Activated CD4-positive, alpha-beta T cell treated with anti-CD3 and anti-CD28 coated beads, Interleukin-2, amount 50 U/mL, for 1 hour (primary cell): ENCODE data around the gene SPHKAP.
"Not testable (repeated sequence)": the region's sequence is repeated elsewhere in the genome, so short reads cannot be mapped to it uniquely, and the experiment has no call there.

Experiments used
- DNase-seq: peaks from one replicate; pipeline ENCODE4 v3.0.0-alpha.2; 2020

SPHKAP gene

DNA sequence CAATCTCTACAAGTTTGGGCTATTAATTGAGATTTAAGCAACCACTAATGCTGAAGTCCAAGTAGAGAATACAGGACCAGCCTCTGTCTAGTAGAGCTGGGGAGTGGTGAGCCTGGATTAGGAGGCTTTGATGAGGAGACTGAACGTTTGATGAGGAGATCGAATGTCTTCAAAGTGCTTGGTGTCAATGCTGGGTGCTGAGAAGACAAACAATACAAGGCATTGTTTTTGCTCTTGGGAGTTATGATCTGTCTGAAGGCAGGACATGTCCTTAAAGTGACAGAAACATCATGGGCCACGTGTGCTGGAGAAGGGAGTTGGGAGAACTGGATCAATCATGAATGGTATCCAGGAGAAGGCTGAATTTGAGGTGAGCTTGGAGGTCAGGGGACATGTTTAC lies 143.6 kb downstream of the SPHKAP start:
- no peak for DNase-seq

DNA sequence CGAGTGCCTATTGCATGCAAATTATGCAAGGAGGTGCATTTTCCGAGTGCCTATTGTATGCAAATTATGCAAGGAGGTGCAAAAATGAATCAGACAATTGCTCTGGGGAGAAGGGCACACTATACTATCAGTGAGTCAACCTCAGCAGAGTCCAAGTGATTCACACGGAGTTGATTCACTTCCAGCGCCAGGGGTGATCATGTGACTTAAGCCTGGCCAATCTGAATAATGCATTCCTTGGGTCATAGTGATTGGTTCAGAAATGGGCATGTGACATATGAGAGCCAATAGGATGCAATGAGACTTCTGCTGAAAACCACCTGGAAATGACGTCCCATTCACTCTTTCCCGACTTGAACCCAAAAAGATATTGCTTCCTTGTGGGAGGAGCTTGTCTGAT lies 157.9 kb downstream of the SPHKAP start:
- no peak for DNase-seq

DNA sequence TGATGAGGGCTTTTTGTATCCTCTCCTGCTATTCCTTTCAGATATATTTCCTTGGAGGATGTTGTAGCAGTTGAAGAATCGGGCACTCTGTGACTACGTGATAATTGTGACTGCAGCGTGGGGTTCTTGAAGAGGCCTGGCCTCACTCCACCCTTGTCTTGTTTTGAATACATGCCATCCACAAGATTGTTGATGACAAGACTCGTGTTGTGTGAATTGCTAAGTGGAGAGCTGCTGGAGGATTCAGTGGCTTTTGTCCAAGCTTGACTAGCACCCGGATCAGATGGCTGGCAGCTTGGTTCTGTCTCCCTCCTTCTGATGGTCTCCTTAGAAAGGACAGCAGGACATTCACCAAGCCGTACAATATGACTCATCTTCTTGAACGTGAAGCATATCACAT lies 163.2 kb downstream of the SPHKAP start:
- DNase-seq = no peak

DNA sequence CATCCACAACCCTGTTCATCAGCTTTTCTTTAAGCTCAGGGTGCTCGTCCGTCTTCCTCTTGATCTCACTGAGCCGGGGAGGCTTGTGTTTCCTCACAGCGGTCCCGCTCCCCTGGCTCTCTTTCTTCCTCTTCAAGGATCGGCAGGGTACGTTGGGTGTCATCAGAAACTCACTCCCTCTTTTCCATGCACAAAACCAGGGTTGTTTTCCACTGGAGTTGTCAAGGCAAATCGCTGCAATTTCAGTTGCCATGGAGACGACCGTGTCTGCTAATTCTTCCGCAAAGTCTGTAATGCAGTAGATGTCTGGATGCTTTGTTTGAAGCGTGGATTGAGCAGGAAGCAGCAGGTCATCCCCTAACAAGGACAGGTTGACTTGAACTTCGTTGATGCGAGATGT lies 163.7 kb downstream of the SPHKAP start:
- no peak for DNase-seq

DNA sequence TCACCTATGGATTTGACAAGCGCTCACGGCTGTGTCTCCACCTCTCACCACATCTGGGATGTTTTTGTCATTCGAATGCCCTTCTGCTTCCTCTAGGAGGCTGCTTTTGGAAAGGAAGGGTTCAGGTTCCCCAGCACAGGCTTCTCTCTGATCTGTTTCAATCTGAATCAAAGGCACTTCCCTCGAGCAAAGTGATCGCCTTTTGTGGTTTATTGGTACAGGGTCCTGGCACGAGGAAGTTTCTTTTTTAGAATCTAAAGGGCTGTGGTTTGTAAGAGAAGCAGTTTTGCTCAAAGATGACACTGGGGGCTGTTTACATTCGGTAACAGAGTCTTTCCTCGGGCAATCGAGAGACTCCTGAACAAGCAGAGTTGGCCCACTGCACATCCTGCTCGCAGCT lies 165.1 kb downstream of the SPHKAP start:
- no peak for DNase-seq

DNA sequence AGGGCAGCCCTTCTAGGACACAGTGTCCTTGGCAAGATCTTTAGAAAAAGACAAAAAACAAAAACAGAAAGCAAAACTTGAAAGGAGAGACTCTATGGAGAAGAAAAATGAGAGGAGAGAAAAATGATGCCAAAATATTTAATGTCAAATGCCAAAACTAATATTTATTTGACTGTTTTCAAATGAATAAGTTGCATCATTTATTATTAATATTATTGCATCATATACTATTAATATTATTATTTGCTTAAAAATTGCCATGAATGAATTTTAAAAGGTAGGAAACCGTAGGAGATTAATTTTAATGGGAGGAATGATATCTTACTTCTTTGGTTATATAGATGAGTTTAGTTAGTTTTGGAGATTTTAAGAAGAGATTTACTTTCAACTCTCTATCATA lies 165.7 kb downstream of the SPHKAP start:
- no peak for DNase-seq

DNA sequence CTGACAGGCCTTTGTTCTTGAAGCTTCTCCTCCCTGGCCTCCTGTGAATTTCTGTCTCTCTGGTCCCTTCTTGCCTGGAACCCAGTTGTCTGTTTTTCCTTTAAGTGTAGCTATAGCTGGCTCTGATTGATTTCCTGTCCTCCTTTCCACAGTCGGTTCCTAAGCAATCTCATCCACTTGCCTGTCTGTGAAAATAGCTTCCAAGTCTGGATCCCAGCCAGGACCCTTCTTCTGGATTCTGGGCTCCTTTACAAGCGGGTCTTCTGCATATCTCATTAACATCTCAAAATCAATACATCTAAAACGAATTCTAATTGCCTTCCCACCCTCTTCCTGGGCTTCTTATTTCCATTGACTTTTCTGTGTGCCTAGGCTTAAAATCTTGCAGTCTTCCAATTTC lies 185.1 kb downstream of the SPHKAP start:
- no peak for DNase-seq

GRCh38 chr2:227990937-227991336 lies 190.6 kb downstream of the SPHKAP start:
- no peak for DNase-seq

- DNase-seq = no peak
These were observed 208.2 kb downstream of the SPHKAP start for GRCh38 chr2:227973241-227973640.

GRCh38 chr2:227971619-227972230 lies 209.8 kb downstream of the SPHKAP start:
- no peak for DNase-seq

DNA sequence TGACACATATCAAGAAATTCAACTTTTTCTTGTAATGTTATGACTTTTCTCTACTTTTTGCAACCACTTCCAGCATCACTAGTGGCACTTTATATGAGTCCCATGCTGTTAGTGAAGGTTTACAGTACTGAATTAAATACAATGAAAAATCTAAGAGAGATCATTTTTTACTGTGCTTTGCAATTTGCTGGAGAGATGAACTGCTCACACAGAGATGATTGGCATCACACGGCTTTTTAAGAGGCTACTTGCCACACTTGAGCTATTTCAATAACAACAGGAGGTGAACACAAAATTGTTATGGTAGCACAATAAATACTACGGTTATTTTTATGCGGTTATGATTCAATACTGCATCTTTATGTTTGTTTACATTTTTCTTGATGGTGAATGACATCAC lies 221.2 kb downstream of the SPHKAP start:
- DNase-seq = no peak

GRCh38 chr2:227942965-227943364 lies 238.5 kb downstream of the SPHKAP start:
- DNase-seq = no peak

DNA sequence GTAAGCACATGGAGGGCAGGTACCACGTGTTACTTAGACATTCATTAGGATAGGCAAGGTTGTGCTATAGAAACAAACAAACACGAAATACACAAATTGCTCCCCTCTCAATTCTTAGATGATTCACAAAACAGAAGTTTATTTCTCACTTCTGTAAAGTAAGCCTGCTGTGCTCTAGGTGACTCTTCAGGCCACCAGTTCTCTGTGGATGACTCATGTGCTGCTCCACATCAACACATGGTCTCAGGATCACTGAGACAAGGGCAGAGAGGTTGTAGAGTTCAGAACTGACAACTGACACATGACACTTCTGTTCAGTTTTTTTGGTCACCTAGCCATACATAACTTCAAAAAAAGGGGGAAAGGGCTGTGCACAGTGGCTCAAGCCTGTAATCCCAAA lies 239.5 kb downstream of the SPHKAP start:
- DNase-seq = no peak

DNA sequence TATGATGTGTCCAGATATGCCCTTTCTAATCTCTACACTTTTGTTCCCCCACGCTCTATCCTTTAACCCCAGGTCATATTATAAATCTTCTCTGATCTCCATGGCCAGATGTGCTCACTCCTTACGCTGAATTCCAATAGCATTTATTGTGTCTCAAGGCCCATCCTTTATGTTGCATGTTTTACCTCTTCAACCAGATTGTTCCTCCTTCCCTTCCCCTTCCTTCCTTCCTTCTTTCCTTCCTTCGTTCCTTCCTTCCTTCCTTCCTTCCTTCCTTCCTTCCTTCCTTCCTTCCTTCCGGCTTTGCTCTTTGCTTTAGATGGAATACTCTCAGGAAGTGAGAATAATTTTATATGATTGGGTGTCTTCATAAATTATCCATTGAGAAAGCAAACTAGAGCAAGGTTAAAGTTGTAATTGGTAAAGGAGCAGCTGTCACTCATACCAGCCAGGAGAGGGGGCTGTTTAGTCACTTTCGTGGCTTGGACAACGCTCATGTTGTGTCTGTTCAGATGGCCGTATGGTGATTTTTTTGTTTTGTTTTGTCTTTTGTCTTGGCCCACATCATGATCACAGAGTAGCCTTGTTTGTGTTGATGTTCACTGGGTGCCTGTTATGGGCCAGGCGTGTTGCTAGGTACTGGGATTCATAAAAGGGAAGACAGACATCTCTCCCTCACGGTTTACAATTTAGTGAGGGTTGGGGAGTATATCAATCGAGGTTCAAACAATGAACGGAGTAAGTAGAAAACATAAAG lies 242.0 kb downstream of the SPHKAP start:
- no peak for DNase-seq

DNA sequence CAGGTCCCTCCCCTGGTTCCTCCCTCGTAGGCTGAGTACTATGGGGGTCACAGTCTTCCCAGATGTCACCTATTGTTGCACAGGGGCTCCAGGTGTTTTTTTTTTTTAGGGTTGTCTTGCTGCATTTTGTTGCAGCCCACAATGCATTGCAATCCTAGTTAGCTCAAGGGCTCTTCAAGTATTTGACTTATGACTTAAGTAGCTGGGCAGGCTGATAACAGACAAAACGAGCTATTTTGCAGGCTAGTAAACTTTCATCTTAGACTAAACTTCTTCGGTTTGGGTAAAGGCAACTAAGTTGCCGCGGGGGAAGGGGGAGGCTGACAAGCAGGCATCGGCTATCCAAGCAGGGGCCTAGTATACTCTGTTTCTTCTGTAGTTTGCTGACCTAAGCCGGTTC lies 245.2 kb downstream of the SPHKAP start:
- DNase-seq = not testable (repeated sequence)

GRCh38 chr2:227933884-227934283 lies 247.6 kb downstream of the SPHKAP start:
- DNase-seq = no peak

DNA sequence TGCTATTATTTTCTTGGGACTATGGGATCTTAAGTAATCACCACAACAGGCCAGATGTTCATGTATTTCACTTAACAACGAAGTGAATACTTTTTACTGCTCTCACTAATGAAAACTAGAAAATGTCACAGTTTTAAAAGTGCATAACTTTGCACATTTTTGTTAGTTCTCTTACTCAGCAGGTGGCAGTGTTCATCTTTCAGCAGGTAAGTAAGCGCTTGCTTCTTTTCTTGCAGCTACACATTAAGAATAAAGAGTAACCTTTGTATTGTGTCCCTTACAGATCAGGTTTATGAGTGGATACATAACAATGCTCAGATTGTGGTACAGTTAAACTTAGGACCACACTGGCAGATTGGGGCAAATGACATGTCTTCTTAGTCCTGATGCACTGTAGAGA lies 249.1 kb downstream of the SPHKAP start:
- DNase-seq = no peak

DNA sequence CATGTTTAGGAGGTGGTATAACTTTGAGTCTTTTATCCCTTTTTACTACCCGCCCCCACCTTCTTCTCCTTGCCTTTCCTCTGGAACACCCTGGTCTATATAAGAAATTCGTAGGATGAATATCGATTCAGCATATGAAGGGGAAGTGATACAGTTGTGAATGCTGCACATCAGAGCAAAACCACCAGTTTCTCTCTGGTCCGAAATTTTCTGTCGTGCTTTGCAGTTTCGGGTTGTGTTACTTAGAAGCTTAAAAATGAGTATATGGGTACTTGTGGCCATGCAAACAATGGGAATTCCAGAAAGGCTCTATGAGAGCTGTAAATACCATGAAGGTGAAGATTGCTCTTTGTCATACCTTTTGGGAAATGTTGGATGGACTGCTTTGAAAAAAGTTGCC lies 249.5 kb downstream of the SPHKAP start:
- DNase-seq = no peak
